NCI-H774 (cell line): ENCODE measurements around the gene ITGBL1.

ENCODE experiments used
- DNase-seq: peaks from one replicate; lab custom pipeline; 2025; lab: John Stamatoyannopoulos, UW

ITGBL1 gene

GRCh38 chr13:101627556-101627943 is 175.1 kb downstream of the ITGBL1 start:
- no peak for DNase-seq

GRCh38 chr13:101628900-101629299 is 176.4 kb downstream of the ITGBL1 start:
- no peak for DNase-seq

- no peak for DNase-seq
These were observed 178.9 kb downstream of the ITGBL1 start for GRCh38 chr13:101631395-101631794.

- no peak for DNase-seq
These were observed 181.7 kb downstream of the ITGBL1 start for GRCh38 chr13:101634142-101634541.

GRCh38 chr13:101639711-101640110 is 187.2 kb downstream of the ITGBL1 start:
- DNase-seq = no peak

GRCh38 chr13:101640788-101641400 is 188.4 kb downstream of the ITGBL1 start:
- DNase-seq = no peak

- no peak for DNase-seq
These were observed 193.4 kb downstream of the ITGBL1 start for GRCh38 chr13:101645871-101646270.

GRCh38 chr13:101647760-101648159 is 195.3 kb downstream of the ITGBL1 start:
- no peak for DNase-seq

GRCh38 chr13:101648766-101649487 is 196.5 kb downstream of the ITGBL1 start:
- no peak for DNase-seq

GRCh38 chr13:101649488-101650126 is 197.1 kb downstream of the ITGBL1 start:
- DNase-seq = no peak

GRCh38 chr13:101654883-101655282 is 202.4 kb downstream of the ITGBL1 start:
- DNase-seq = no peak

- no peak for DNase-seq
These were observed 203.0 kb downstream of the ITGBL1 start for GRCh38 chr13:101655435-101655834.

- DNase-seq = no peak
These were observed 208.2 kb downstream of the ITGBL1 start for GRCh38 chr13:101660711-101661110.

- no peak for DNase-seq
These were observed 209.4 kb downstream of the ITGBL1 start for GRCh38 chr13:101661839-101662238.

GRCh38 chr13:101673360-101674105 is 221.1 kb downstream of the ITGBL1 start:
- DNase-seq = no peak

- DNase-seq = no peak
These were observed 229.4 kb downstream of the ITGBL1 start for GRCh38 chr13:101681834-101682233.

GRCh38 chr13:101686003-101686402 is 233.5 kb downstream of the ITGBL1 start:
- no peak for DNase-seq

- DNase-seq = no peak
These were observed 238.4 kb downstream of the ITGBL1 start for GRCh38 chr13:101690871-101691270.

- DNase-seq = no peak
These were observed 238.9 kb downstream of the ITGBL1 start for GRCh38 chr13:101691341-101691860.

- DNase-seq = no peak
These were observed 243.5 kb downstream of the ITGBL1 start for GRCh38 chr13:101695870-101696516.

- no peak for DNase-seq
These were observed 245.3 kb downstream of the ITGBL1 start for GRCh38 chr13:101697745-101698144.

GRCh38 chr13:101698400-101698799 is 245.9 kb downstream of the ITGBL1 start:
- DNase-seq = no peak
